ENCODE results near the gene MMS19.

MMS19 gene

DNA sequence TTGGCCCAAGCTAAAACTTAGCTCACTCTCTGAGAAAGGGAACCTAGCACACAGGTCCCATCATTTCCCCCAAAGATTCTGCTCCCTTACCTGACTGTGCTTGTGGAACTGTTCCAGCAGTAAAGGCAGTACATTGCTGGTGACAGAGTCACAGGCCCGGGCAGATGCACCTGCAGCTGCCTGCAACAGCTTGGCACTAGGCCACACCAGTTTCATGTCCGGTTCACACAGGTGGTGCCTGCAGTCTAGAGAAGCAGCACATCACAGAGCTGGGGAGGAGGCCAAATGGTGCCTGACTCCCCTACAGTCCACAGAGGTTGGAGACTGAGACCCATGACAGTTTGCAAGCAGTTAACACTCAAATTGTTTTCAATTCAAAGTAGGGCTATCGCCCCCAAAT lies 30.1 kb downstream of the MMS19 start:
- DNase-seq (ENCODE audit: low read depth in 2 of 2) = no peak

- no peak for DNase-seq (ENCODE audit: low read depth in 2 of 2)
Observed at GRCh38 chr10:97466755-97467154, 31.5 kb downstream of the MMS19 start.

DNA sequence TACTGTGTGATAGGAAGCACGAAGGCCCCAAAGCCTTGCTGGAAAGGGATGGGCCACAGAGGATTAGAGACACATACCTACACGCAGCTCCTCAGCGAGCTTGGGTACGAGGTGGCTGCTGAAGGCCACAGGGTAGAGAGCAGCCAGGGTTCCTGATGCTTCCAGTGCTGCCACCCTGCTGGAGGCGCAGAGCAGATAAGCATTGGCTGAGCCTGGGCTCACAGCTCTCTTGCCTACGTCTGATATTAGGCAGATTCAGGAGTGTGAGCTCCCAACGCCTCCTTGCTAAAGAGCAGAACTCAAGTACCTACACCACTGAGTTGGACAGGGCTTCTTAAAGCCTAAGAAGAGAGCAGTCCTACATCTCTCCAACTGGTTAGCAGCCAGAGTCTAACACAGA lies 32.2 kb downstream of the MMS19 start:
- no peak for DNase-seq (ENCODE audit: low read depth in 2 of 2)

- no peak for DNase-seq (ENCODE audit: low read depth in 2 of 2)
Observed at GRCh38 chr10:97464226-97464625, 34.0 kb downstream of the MMS19 start.

GRCh38 chr10:97463363-97464132 lies 34.7 kb downstream of the MMS19 start:
- no peak for DNase-seq (ENCODE audit: low read depth in 2 of 2)

GRCh38 chr10:97462309-97462708 lies 35.9 kb downstream of the MMS19 start:
- no peak for DNase-seq (ENCODE audit: low read depth in 2 of 2)

GRCh38 chr10:97459933-97460332 lies 38.3 kb downstream of the MMS19 start:
- DNase-seq (ENCODE audit: low read depth in 2 of 2) = no peak

GRCh38 chr10:97459111-97459510 lies 39.1 kb downstream of the MMS19 start:
- no peak for DNase-seq (ENCODE audit: low read depth in 2 of 2)

- DNase-seq (ENCODE audit: low read depth in 2 of 2) = no peak
Observed at GRCh38 chr10:97456686-97457065, 41.5 kb downstream of the MMS19 start.

DNA sequence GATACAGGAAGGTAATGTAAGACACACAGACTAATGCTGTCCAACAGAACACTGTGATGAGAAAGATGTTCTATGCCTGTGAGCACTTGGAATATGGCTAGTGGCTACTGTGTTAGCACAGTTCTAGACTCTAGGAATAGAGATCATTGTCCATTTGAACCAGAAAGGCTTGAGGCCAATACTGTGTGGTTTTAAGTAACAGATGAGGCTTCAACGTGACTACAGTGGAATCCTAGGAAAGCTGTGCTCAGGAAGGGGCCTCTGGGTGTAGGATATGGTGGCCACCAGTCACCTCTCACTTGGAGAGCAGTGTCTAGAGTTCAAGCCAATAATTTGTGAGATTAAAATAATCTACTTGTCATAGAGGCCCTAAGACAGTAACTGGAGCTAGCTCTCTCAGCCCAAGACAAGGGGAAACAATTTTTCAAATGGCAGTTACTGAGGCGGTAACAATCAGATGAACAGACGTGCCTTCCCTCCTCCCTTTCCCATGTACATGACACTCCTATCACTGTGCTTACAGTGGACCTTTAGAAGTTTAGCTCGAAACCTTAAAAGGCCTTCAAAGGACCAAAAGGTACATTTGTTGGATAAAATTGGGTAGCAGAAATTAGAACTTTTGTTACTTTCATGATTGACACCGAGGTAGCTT lies 42.1 kb downstream of the MMS19 start:
- no peak for DNase-seq (ENCODE audit: low read depth in 2 of 2)

DNA sequence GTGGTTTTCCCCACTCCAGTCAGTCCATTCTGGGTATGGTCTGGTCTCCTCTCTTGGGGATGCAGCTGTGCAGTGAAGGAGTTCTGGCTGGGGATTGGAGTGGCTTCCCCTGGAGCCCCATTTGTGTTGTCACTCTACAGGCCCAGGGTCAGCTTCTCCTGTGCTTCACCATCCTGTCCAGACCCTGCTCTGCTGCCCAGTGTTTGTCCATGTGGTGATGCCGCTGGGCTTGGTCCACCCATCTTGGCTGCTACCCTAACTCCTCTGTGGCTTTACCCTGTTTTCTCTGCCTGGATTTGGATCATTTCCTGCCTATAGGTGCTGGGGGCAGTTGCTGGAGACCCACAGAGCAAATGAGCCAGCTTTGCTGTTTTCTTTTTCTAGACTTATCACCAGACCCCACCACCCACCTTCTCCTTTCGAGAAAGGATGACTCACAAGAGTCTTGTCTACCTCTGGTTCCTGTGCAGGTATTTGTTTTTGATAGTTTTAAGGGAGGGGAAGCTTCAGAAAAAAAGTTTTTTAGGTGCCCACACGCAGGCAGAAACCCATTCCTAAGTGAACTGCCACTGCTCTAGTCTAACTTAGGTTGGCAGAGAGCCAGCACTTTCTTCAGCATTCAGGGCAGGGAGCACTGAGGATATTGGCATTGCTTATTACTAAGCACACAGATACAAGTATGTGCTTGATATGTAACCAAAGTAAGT lies 43.7 kb downstream of the MMS19 start:
- DNase-seq (ENCODE audit: low read depth in 2 of 2) = no peak

- DNase-seq (ENCODE audit: low read depth in 2 of 2) = no peak
Observed at GRCh38 chr10:97452352-97452751, 45.9 kb downstream of the MMS19 start.

GRCh38 chr10:97451605-97452004 lies 46.6 kb downstream of the MMS19 start:
- no peak for DNase-seq (ENCODE audit: low read depth in 2 of 2)

GRCh38 chr10:97450828-97451227 lies 47.4 kb downstream of the MMS19 start:
- DNase-seq (ENCODE audit: low read depth in 2 of 2) = no peak

DNA sequence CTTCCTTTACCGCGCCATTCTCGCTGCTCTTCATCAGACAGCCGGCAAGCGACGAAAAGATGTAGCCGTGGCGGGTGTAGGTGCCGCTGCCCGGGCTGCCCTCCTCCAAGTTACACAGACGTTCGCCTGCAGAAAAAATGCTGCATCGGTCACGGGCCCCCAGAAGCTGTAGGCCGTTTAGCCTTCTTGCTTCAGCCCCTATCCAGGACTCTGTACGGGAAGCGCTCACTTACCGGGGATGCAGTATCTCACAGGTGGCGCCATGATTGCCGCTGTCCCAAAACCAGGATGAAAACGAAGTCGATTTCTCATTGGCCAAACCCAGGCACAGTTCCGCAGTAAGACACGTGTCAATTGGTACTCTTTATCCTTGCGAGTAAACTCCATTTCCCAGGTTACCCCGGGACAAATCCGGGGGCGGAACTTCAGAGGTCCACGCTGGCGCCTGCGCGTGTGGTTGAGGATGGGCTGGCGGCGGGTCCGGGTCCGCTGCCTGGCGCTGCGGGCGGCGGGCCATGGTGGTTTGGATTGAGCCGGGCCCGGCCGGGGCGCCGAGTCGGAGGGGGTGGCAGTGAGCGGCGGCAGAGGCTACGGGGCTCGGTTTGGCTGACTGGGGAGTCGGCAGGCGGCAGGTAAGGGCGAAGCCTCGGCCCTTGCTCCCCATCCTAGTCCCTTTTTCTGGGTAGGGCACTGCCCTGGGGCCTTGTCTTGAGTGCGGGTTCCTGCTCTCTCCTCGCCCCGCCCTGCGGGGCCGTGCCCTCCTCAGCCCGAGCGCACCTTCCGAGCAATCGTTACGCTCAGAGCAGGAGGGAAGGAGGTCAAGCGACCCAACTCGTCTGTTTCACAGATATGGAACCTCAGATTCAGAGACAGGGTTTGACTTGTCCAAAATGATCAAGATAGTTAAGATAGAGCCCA lies 52.2 kb downstream of the MMS19 start, which contains the start of the genes EXOSC1 and ZDHHC16:
Gene EXOSC1, minus strand, starts transcription at position 285 of the 918 bp plus-strand sequence. Its CDS starts 21 bp downstream, at position 264.
Gene ZDHHC16, plus strand, starts transcription at position 454 of the 918 bp plus-strand sequence. CDS start 5,501 bp downstream, outside the sequence.
- peak; percentile 77 for DNase-seq (ENCODE audit: low read depth in 2 of 2)

DNA sequence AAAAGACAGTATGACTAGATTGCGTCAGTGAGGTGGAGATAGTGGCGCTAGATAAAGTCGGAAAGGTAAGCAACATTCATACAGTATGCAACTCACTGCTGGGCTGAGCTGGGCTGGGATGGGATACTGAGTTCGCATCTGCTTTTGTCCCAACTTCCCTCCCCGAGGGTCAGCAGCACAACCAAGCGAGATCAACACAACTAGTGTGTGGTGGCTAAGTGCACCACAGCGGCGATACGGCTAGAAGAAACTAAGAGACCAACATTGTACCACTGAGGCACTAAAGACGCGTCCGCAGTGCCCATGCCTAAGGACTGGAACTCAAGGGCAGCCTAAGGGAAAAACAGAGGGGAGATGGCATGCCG lies 52.9 kb downstream of the MMS19 start:
- no peak for DNase-seq (ENCODE audit: low read depth in 2 of 2)

DNA sequence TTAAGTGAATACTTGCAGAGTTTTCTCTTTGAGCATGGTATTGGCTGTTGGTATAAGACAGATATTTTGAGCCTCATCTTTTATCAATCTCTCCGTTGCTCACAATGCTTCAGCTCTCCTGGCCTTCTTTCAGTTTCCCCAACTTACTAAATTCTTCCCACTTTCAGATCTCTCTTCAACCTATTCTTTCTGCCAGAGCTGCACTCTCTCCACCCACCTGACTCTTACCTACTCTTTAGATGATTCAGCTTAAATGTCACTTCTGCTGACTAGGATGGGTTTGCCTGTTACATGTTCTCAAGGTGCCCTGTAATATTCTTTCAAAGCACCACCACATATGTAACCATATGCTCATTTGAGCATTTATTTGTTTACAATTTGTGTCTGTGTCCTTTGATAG lies 54.0 kb downstream of the MMS19 start:
- DNase-seq (ENCODE audit: low read depth in 2 of 2) = no peak

DNA sequence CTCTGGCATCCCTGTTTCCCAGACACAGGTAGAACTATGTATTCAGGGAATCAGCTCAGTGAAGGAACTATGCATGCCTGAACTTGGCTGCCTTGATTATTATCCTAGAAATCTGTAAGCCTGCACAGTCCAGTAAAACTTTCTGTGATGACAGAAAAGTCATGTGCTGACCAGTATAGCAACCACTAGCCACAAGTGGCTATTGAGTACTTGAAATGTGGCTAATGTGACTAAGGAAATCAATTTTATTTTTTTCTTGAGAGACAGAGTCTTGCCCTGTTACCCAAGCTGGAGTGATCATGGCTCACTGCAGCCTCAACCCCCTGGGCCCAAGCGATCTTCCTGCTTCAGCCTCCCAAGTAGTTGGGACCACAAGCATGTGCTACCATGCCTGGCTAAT lies 55.9 kb downstream of the MMS19 start:
- DNase-seq (ENCODE audit: low read depth in 2 of 2) = no peak

DNA sequence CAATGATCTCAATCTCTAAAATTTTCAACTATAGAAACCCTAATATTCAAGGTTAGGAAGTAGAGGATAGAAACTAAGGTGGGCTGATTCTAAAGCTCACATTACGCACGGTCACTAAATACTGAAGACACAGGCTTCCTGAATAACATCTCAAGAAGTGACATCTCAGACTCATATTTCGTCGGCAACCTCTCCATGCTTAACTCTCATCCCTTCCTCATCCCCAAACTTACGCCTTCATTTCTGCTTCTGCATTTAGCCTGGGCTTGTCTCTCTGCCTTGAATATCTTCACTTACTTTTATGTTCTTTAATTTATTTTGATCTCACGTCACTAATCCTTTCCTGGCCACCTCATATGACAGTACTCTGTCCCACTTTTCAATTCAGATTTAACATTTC lies 63.0 kb downstream of the MMS19 start:
- no peak for DNase-seq (ENCODE audit: low read depth in 2 of 2)

- no peak for DNase-seq (ENCODE audit: low read depth in 2 of 2)
Observed at GRCh38 chr10:97434557-97434956, 63.7 kb downstream of the MMS19 start.

DNA sequence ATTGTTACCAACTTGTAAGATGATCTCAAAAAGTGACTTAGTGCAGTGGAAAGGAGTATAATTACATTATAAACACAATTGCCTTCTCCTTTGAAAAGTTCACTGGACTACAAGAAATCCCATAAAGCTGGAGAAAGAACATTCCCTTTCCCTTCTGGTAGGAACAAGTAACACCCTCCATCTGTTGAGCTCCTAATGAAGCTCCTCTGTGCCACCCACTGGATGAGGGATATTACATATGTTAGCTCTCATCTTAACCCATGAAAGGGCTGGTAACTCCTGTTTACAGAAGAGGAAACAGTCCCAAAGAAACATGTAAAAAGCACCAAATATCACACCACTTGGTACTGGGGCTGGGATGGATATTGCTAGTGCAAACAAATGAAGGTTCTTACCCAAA lies 64.2 kb downstream of the MMS19 start:
- DNase-seq (ENCODE audit: low read depth in 2 of 2) = no peak

DNA sequence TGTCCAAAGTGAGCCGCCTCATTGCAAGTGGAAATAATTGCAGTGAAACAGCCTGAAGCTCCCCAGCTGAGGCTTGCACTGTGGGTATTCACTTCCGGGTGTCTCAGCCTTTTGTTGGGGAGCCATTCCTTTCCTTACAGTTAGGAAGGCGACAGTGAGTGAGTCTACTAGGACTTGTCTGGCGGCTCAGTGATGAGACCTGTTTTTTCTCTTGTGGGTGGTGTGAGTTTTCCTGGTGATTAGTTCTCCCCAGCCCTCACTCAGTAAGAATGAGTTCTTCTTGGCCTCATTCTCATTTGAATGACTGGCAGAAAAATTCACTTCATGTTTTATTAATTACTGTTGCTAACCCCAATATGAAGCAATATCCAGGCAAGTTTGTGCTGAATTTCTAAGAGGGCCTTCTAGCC lies 69.6 kb downstream of the MMS19 start:
- no peak for DNase-seq (ENCODE audit: low read depth in 2 of 2)
